Lung (tissue), 12 donors: Measurements from ENCODE around the gene CDC37L1. TPM values are rescaled to one million over a fixed set of nuclear protein-coding genes. Genes with fewer than 3 reads are reported as not detected.

Source experiments
- ATAC-seq: fragments of 200-7000 bp; cut with Tn5 transposase; one replicate; pipeline ENCODE4 v1.9.1; 2020; ENCODE audit warnings: moderate number of reproducible peaks; ENCODE audit not compliant: insufficient read depth, low FRiP score
- DNase-seq, 3 donors: peaks; one replicate each; pipeline ENCODE4 v3.0.0-alpha.2; 2013 to 2017
- H3K27ac ChIP-seq, 2 donors: one replicate each; pipeline ENCODE4 v1.5.1; 2013; ENCODE audit warnings: mild to moderate bottlenecking in 2 of 2, moderate library complexity in 2 of 2, control low read depth in 1 of 2, inconsistent platforms in 1 of 2, low read depth in 1 of 2, low read length in 1 of 2
- H3K27me3 ChIP-seq, 3 donors: one replicate each; pipeline ENCODE4 v1.5.1; 2013; ENCODE audit warnings: low read length in 2 of 3; ENCODE audit not compliant: control insufficient read depth in 3 of 3, insufficient read depth in 3 of 3
- H3K36me3 ChIP-seq, 4 donors: one replicate each; pipeline ENCODE4 v1.5.1; 2013; ENCODE audit warnings: low read length in 4 of 4, mild to moderate bottlenecking in 1 of 4, moderate library complexity in 1 of 4; ENCODE audit not compliant: control insufficient read depth in 4 of 4, insufficient read depth in 4 of 4
- H3K4me1 ChIP-seq, 5 donors: one replicate each; pipeline ENCODE4 v1.5.1; 2013; ENCODE audit warnings: low read length in 5 of 5, mild to moderate bottlenecking in 2 of 5, moderate library complexity in 1 of 5; ENCODE audit not compliant: control insufficient read depth in 5 of 5, insufficient read depth in 5 of 5
- H3K4me3 ChIP-seq: one replicate; pipeline ENCODE4 v1.5.1; 2013; ENCODE audit warnings: mild to moderate bottlenecking, control low read depth, moderate library complexity
- H3K9ac ChIP-seq, 2 donors: one replicate each; pipeline ENCODE4 v1.5.1; 2013; ENCODE audit warnings: low read length in 2 of 2, control low read depth in 1 of 2; ENCODE audit not compliant: insufficient read depth in 1 of 2
- H3K9me3 ChIP-seq, 4 donors: one replicate each; pipeline ENCODE4 v1.5.1; 2013; ENCODE audit warnings: low read length in 3 of 4, mild to moderate bottlenecking in 1 of 4, moderate library complexity in 1 of 4; ENCODE audit not compliant: control insufficient read depth in 4 of 4, insufficient read depth in 3 of 4
- WGBS, 2 donors: extraction: QIAGEN DNeasy Blood & Tissue Kit; methylation state at CpG; one replicate each; pipeline ENCODE4 v1.1.7; 2013; 5-methylcytosine and 5-hydroxymethylcytosine counted together
- polyA plus RNA-seq, 2 donors: library from polyadenylated mRNA; stranded (reverse); fragments of 200-250 nt; gene quantifications; one replicate each; pipeline ENCODE4 v1.2.1, GENCODE V29; 2013
- total RNA-seq, 2 donors: library from RNA; depleted of rRNA in 1 of 2; stranded (reverse); fragments of >200 nt in 1 of 2; gene quantifications; one replicate each; pipeline ENCODE4 v1.2.1, GENCODE V29; 2014 to 2021
- TF ChIP-seq, protein P1 (sequence below): IDR thresholded peaks from 2 replicates; pipeline ENCODE4 v1.5.1; 2012; ENCODE audit warnings: mild to moderate bottlenecking; ENCODE audit errors: control extremely low read depth, extremely low read depth
- donor health status: control.
- donor health status: control.
- donor health status: Bipolar disorder and iron deficiency.
- donor health status: healthy.
- donor health status: DM: yes; HTN: yes; CAD: no.

CDC37L1 gene
- total and polyA plus RNA-seq, 4 donors, result 9.3 to 30.7 (median 14.1) TPM

DNA sequence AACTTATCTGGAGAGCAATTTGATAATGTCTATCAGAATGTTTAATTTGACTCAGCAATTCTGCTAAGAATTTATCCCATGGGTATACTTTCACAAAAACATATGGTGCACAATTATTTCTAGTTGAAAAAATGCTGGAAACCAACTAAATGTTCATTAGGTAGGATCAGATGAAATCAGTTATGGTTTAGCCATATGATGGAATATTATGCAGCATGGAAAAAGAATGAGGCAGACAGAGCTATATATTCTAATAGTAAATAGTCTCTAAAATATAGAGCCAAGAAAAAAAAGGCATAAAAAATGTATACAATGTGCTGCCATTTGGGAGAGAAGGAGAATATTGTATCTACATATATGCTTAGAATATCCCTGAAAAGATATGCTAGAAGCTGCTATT lies 9.5 kb upstream of the CDC37L1 start:
- H3K4me1 ChIP-seq, result peaks cover 0 to 13% (median 0%) of the 10 kb centered on the region in 5 donors
- TF ChIP-seq, protein P1, sequence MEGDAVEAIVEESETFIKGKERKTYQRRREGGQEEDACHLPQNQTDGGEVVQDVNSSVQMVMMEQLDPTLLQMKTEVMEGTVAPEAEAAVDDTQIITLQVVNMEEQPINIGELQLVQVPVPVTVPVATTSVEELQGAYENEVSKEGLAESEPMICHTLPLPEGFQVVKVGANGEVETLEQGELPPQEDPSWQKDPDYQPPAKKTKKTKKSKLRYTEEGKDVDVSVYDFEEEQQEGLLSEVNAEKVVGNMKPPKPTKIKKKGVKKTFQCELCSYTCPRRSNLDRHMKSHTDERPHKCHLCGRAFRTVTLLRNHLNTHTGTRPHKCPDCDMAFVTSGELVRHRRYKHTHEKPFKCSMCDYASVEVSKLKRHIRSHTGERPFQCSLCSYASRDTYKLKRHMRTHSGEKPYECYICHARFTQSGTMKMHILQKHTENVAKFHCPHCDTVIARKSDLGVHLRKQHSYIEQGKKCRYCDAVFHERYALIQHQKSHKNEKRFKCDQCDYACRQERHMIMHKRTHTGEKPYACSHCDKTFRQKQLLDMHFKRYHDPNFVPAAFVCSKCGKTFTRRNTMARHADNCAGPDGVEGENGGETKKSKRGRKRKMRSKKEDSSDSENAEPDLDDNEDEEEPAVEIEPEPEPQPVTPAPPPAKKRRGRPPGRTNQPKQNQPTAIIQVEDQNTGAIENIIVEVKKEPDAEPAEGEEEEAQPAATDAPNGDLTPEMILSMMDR, result no peak
- DNase-seq (no peak), ATAC-seq (no peak)
- no peak overlapping the region for H3K4me3 ChIP-seq
- H3K27ac ChIP-seq, result no peak overlapping the region
- H3K27me3 ChIP-seq, result no peaks in the 10 kb centered on the region
- H3K9me3 ChIP-seq, result no peaks in the 10 kb centered on the region
- H3K9ac ChIP-seq, result no peak overlapping the region
- no peaks in the 10 kb centered on the region for H3K36me3 ChIP-seq

DNA sequence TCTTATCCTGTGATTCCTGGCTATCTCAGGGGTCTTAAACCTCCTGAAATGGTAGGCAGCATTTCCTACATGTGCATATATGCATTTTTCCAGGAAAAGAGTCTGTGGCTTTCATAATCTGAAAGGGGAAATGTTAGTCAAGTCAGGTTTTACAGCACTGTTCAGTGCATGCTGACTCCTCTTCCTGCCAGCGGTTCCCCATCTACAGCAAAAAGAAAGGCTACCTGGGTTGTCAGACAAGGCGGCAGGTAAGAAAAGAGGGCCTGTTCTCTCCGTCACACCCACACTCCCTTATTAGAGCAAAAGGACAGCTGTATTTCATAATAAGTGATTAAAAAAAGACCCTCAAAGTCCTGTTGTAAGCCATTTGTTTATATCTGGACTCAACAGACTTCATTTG lies 8.8 kb upstream of the CDC37L1 start:
- H3K9ac ChIP-seq, result no peak overlapping the region
- ATAC-seq, result no peak
- no peaks in the 10 kb centered on the region for H3K27me3 ChIP-seq
- H3K4me3 ChIP-seq, result no peak overlapping the region
- H3K36me3 ChIP-seq, result no peaks in the 10 kb centered on the region
- no peak for DNase-seq
- TF ChIP-seq, protein P1, result no peak
- WGBS, 2 donors, result 49 to 81% methylated on average over 3 of the region's 3 CpGs
- H3K27ac ChIP-seq, result no peak overlapping the region
- H3K9me3 ChIP-seq, result no peaks in the 10 kb centered on the region
- peaks cover 0 to 7% (median 0%) of the 10 kb centered on the region in 5 donors for H3K4me1 ChIP-seq

DNA sequence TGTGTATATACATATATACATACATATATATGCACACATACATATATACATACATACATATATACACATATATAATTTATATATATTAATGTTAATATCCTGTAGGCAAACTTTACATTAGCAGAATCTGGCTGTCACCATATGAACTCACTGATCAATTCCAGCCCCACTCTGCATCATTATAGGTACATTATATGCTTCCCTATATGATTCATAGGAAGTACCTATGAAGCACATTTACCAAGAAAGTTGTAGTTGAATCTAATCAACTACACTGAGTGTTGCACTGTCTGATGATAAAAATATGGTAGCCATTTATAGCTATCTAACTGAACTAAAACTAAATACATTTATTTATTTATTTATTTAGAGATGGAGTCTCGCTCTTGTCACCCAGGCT lies 7.6 kb upstream of the CDC37L1 start:
- Histone ChIP-seq H3K9me3 (no peaks in the 10 kb centered on the region), H3K4me3 (no peak overlapping the region), H3K27me3 (no peaks in the 10 kb centered on the region), H3K27ac (no peak overlapping the region), H3K36me3 (no peaks in the 10 kb centered on the region), H3K9ac (no peak overlapping the region), H3K4me1 (no peaks in the 10 kb centered on the region)
- WGBS, 2 donors, result 98 to 100% methylated on average over 1 of the region's 1 CpG
- DNase-seq, result no peak
- ATAC-seq, result no peak
- TF ChIP-seq, protein P1, result no peak

DNA sequence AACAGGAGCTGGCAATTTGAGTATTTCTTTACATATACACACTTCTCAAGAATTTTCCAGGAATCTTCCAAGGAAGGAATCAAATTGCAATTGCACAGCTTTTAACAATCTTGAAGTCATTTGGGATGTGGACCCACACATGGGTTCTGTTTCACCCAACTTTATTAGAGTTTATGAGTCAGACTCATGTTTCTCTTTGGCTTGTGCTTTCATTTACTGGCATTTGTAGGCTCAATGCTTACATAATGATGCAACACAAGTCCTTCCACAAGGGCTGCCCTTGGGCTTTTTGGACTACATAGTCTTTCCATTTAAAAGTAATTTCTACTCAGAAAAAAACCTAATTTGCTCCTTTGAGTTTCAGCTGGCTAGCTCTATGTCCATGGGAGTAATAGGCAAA lies 4.6 kb upstream of the CDC37L1 start:
- Histone ChIP-seq H3K9ac (no peak overlapping the region), H3K27ac (no peak overlapping the region), H3K9me3 (no peaks in the 10 kb centered on the region), H3K4me3 (no peak overlapping the region), H3K27me3 (no peaks in the 10 kb centered on the region), H3K4me1 (peaks cover 0 to 11% (median 0%) of the 10 kb centered on the region in 5 donors), H3K36me3 (no peaks in the 10 kb centered on the region)
- DNase-seq, result no peak
- TF ChIP-seq, protein P1, result no peak
- no peak for ATAC-seq
